Measurements from ENCODE around the gene RUSC2. TPM values are rescaled to one million over a fixed set of nuclear protein-coding genes. Genes with fewer than 3 reads are reported as not detected.

The RUSC2 gene
- total and polyA plus RNA-seq, 12 donors = 22.1 to 34.9 (median 28.2) TPM

GRCh38 chr9:35518225-35518821 lies 28.4 kb downstream of the RUSC2 start:
- no peak for TF ChIP-seq CTCF (IDR thresholded peaks at IDR 0.05)
- ATAC-seq = peak in 6 of 8 donors; percentile 7 to 44 (median 25)
- intact Hi-C loops (cut with DNase I) = loop anchor here in 1 of 10 donors (5.0 kb wide), 1 partner anchor 34 kb away; no protein-coding TSS in a partner anchor
- H3K4me3 ChIP-seq = no peak overlapping the region
- H3K27me3 ChIP-seq = no peaks in the 10 kb centered on the region
- peaks cover 0 to 3% (median 0%) of the 10 kb centered on the region in 9 donors for H3K36me3 ChIP-seq
- DNase-seq = no peak
- H3K4me1 ChIP-seq = peaks cover 31 to 88% (median 70%) of the 10 kb centered on the region in 9 donors
- H3K27ac ChIP-seq = peak overlapping the region; percentile 21 to 91 (median 78)
- 40 to 46% methylated on average over 4 of the region's 4 CpGs for WGBS, 2 donors
- no peaks in the 10 kb centered on the region for H3K9me3 ChIP-seq

GRCh38 chr9:35518981-35519679 lies 29.2 kb downstream of the RUSC2 start:
- WGBS, 2 donors = 30 to 34% methylated on average over 5 of the region's 5 CpGs
- Histone ChIP-seq H3K27me3 (no peaks in the 10 kb centered on the region), H3K4me3 (peak overlapping the region in 1 of 10 donors; percentile 3), H3K4me1 (peaks cover 31 to 92% (median 78%) of the 10 kb centered on the region in 9 donors), H3K9me3 (no peaks in the 10 kb centered on the region), H3K27ac (peak overlapping the region; percentile 66 to 91 (median 78)), H3K36me3 (no peaks in the 10 kb centered on the region)
- intact Hi-C loops (cut with DNase I) = loop anchor here in 1 of 10 donors (5.0 kb wide), 1 partner anchor 33 kb away; no protein-coding TSS in a partner anchor
- no peak for TF ChIP-seq CTCF (IDR thresholded peaks at IDR 0.05)
- DNase-seq (peak in 1 of 2 donors; percentile 30), ATAC-seq (peak; percentile 44 to 86 (median 76))

- no peaks in the 10 kb centered on the region for H3K9me3 ChIP-seq
- DNase-seq (no peak), ATAC-seq (no peak)
- WGBS, 2 donors = 90 to 93% methylated on average over 1 of the region's 1 CpG
- no peak for TF ChIP-seq CTCF (IDR thresholded peaks at IDR 0.05)
- intact Hi-C loops (cut with DNase I) = loop anchor here in 1 of 10 donors (5.0 kb wide), 1 partner anchor 32 kb away; no protein-coding TSS in a partner anchor
- H3K27me3 ChIP-seq = no peaks in the 10 kb centered on the region
- peak overlapping the region; percentile 66 to 91 (median 78) for H3K27ac ChIP-seq
- peak overlapping the region in 1 of 10 donors; percentile 3 for H3K4me3 ChIP-seq
- peaks cover 31 to 86% (median 72%) of the 10 kb centered on the region in 9 donors for H3K4me1 ChIP-seq
- H3K36me3 ChIP-seq = no peaks in the 10 kb centered on the region
Measured at GRCh38 chr9:35519692-35520363, 29.9 kb downstream of the RUSC2 start.

GRCh38 chr9:35520364-35520710 lies 30.4 kb downstream of the RUSC2 start:
- intact Hi-C loops (cut with DNase I) = no loop called here
- 51 to 52% methylated on average over 1 of the region's 1 CpG for WGBS, 2 donors
- no peaks in the 10 kb centered on the region for H3K36me3 ChIP-seq
- no peaks in the 10 kb centered on the region for H3K27me3 ChIP-seq
- no peaks in the 10 kb centered on the region for H3K9me3 ChIP-seq
- H3K27ac ChIP-seq = peak overlapping the region in 9 of 10 donors; percentile 68 to 91 (median 79)
- no peak for TF ChIP-seq CTCF (IDR thresholded peaks at IDR 0.05)
- DNase-seq = no peak
- H3K4me1 ChIP-seq = peaks cover 31 to 85% (median 72%) of the 10 kb centered on the region in 9 donors
- no peak overlapping the region for H3K4me3 ChIP-seq
- ATAC-seq = peak in 4 of 8 donors; percentile 5 to 21 (median 14)

All from heart right ventricle (tissue), 16 donors.